HG03439 (cell line): ENCODE data around the gene BORCS8.
"Not testable (repeated sequence)": the region's sequence is repeated elsewhere in the genome, so short reads cannot be mapped to it uniquely, and the experiment has no call there.

Source experiments
- ATAC-seq: cut with Tn5 transposase; IDR thresholded peaks from one replicate; pipeline ENCODE4 v1.9.1; 2021; ENCODE audit warnings: mild to moderate bottlenecking, moderate library complexity; ENCODE audit not compliant: unreplicated experiment

The BORCS8 gene

DNA sequence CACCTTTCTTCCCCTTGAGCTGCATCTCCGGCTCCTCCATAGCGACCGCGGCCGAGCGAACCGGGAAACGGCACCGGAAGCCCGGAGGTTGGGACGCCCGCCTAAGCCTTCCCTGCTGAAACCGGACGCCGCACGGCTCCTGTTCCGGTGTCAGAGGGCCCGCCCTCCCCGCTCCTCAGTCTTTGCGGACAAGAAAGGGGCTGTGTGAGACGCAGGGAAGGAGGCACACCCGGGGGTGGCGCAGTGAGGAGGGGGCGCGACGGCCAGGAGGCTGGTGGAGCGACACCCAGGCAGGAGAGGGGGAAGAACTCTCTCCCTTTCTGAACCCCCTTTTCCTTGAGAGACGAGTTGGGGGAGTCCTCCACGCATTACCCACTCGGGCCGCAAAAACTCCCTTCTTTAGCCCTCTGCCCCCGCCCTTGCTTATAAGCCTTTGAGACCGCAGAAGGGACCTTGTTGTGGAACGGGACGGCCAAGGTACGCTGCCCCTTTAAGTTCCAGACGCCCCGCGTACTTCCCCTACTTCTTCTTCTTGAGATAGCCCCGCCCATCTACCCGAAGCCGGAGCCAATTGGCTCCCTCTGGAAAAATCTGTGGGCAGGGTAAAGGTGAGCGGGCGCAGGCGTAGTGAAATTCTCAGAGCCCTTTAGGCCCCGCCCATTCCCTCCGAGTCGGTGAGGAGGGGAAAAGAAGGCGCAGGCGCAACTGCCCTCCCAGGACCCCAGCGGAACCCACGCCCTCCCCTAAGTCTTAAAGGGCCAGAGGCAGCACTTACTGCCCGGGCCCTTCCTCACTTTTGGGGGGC, at the start of gene BORCS8, which contains the start of gene RFXANK:
Gene BORCS8, minus strand, starts transcription at position 75 of the 805 bp plus-strand sequence. Its CDS starts 35 bp downstream, at position 40.
Gene RFXANK, plus strand, starts transcription at position 181 of the 805 bp plus-strand sequence. CDS start 1,689 bp downstream, outside the sequence.
- ATAC-seq: peak; percentile 84

DNA sequence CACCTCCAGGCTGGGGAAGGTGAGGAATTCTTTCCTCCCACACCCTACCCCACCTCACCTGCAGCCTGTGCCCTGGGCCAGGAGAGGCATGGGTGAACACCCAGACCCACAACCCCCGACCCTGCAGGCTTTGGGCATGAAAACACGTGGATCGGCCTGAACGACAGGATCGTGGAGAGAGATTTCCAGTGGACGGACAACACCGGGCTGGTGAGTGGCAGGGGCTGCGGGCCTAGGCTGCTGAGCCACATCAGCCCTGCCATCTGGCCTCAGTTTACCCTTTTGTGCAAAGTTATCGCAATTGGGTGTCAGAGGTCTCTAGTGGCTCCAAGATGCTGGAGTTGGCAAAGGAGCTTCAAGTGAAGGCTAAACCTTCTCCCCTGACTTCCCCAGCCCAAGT, 48.5 kb upstream of the BORCS8 start:
- ATAC-seq: no peak

DNA sequence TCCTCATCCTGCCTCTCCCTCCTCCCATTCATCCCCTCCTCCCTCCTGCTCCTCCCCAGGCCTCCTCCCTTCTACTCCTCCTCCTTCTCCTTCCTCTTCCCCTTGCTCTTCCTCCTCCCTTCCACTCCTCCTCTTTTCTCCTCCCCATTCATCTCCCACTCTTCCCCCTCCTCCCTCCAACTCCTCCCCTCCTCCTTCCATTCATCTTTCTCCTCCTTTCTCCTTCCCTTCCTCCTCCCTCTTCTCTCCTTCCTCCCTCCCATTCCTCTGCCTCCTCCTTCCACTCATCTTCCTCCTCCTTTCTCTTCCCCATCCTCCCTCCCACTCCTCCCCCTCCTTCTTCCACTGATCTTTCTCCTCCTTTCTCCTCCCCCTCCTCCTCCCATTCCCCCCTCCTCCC, 47.7 kb upstream of the BORCS8 start:
- no peak for ATAC-seq

DNA sequence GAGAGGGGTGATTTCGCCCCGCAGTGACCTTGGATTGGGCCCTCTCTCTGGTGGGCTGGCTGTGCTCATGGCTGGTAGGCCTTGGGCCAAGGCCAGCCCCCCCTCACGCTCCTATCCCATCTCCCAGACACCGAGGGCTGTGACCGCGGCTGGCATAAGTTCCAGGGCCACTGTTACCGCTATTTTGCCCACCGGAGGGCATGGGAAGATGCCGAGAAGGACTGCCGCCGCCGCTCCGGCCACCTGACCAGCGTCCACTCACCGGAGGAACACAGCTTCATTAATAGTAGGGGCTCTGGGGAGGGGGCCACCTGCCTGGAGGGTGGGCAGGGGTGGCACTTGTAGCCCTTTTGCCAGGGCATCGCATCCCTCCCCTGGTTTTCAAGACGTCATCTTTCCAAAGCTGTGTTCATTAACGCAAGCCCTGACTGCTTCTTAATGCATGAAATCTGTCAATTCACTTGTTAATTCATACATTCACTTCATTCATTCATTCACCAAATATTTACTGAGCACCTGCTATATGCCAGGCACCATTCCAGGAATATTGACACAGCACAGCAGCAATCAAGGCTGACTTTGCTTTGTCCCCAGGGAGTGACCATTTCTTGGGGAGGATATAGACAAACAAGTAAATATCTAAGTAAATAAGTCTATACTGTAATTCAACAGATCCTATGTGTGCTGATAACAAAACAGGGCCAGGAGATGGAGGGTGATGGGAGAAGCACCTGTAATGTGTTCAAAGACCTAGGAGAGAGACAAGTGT, 46.4 kb upstream of the BORCS8 start:
- ATAC-seq: no peak

DNA sequence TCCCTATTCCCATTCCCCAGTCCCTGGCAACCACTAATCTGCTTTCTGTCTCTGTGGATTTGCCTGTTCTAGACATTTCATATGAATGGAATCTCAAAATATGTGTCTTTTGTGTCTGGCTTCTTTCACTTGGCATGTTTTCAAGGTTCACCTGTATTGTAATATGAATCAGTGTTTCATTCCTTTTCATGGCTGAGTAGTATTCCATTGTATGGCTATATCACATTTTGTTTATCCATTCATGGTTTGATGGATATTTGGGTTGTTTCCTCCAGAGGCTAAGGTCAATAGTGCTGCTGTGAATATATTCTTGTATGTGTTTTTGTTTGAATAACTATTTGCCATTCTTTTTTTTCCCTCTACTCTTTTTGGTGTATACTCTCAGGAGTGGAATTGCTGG, 44.2 kb upstream of the BORCS8 start:
- ATAC-seq: no peak

DNA sequence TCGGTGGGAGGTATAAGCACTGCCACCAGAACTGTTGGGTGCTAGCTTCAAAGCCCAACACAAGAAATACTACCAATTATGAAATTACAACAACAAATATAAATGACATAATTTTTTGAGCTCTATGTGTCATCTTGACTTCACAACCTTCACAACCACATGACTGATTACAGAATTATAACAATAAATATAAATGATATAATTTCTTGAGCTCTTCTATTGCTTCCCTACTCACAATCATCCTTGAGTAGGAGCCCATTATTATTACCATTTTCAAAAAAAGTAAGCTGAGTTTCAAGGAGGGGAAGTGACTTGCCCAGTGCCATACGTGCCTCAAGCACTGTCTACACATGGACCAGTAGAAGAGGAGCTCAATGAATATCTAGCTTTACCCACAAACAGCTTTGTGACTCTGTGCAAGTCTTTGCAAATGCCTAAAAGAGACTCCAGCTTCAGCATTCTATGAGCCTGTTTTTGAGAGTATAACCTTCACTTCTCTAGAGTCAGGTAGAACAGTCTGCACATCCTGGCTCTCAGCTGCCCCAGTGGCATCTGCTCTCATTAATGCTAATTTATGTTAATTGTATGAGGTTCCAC, 42.4 kb upstream of the BORCS8 start:
- no peak for ATAC-seq

DNA sequence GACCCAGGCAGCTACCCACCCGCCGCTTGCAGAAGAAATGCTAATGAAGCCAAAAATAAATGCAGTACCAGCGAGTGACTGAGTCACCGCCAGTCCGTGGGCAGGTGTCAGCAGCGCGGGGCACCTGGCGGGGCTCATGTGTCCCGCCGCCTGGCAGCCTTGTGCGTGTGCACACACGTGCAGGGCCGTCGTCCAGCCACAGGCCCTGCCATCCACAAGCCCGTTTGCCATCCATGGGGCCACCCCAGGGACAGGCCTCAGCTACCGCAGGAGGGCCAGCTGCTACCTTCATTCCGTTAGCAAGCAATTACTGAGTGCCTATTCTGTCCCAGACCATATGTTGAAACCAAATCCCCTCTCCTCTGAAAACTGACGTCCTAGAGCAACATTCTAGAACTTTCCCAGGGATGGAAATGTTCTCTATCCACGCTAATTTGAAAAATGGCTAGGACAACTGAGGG, 40.3 kb upstream of the BORCS8 start:
- ATAC-seq: no peak

DNA sequence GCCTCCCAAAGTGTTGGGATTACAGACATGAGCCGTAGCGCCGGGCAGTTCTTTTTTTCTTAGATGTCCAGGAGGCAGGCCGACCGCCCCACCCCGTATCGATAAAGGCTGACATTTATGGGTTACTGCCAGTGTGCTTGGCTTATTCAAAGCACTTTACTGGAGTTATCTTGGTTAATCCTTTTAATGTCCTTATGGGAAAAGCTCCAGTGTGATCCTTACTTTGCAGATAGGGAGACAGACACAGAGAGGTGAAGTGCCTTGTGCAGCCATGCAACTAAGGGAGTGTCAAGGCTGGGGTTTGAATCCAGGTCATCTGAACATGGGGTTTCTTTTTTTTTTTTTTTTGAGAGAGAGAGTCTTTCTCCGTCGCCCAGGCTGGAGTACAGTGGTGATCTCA, 39.0 kb upstream of the BORCS8 start:
- no peak for ATAC-seq

DNA sequence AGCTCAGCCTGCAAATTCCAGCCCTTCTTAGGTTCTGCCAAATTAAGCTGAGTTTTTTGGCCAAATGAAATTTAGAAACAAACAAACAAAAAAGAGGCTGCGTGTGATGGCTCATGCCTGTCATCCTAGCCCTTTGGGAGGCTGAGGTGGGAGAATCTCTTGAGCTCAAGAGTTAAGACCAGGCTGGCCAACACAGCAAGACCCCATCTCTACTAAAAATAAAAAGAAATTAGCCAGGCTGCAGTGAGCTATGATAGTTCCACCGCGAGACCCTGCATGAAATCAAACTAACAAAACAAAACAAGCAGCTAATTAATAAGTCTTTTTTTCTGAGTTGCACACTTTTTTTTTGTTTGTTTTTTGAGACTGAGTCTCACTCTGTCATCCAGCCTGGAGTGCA, 37.7 kb upstream of the BORCS8 start:
- no peak for ATAC-seq

DNA sequence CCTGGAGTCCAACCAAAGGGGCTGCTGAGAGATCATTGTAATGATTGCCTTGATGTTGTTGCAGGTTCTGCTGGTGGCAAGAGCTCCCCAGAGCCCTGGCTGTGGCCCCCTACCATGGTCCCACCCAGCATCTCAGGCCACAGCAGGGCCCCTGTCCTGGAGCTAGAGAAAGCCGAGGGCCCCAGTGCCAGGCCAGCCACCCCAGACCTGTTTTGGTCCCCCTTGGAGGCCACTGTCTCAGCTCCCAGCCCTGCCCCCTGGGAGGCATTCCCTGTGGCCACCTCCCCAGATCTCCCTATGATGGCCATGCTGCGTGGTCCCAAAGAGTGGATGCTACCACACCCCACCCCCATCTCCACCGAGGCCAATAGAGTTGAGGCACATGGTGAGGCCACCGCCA, 35.3 kb upstream of the BORCS8 start:
- no peak for ATAC-seq

DNA sequence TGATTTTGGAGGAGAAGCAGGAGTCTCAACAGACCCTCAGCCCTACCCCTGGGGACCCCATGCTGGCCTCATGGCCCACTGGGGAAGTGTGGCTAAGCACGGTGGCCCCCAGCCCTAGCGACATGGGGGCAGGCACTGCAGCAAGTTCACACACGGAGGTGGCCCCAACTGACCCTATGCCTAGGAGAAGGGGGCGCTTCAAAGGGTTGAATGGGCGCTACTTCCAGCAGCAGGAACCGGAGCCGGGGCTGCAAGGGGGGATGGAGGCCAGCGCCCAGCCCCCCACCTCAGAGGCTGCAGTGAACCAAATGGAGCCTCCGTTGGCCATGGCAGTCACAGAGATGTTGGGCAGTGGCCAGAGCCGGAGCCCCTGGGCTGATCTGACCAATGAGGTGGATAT, 34.7 kb upstream of the BORCS8 start:
- ATAC-seq: no peak

DNA sequence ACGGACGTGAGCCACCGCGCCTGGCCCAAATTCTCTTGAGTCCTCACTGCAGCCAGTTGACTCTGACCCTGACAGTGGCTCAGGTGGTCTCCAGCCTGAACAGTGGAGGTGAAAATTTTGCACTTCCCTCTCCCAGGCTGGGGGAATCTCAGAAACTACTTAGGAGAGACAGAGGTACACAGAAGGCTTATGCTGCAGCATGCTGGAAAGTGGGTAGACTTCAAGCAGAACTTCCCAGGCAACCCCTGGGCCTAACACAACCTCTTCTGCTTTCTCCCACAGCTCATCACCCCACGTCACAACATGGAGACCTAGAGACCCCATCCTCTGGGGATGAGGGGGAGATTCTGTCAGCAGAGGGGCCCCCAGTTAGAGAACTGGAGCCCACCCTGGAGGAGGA, 34.3 kb upstream of the BORCS8 start:
- ATAC-seq: no peak

DNA sequence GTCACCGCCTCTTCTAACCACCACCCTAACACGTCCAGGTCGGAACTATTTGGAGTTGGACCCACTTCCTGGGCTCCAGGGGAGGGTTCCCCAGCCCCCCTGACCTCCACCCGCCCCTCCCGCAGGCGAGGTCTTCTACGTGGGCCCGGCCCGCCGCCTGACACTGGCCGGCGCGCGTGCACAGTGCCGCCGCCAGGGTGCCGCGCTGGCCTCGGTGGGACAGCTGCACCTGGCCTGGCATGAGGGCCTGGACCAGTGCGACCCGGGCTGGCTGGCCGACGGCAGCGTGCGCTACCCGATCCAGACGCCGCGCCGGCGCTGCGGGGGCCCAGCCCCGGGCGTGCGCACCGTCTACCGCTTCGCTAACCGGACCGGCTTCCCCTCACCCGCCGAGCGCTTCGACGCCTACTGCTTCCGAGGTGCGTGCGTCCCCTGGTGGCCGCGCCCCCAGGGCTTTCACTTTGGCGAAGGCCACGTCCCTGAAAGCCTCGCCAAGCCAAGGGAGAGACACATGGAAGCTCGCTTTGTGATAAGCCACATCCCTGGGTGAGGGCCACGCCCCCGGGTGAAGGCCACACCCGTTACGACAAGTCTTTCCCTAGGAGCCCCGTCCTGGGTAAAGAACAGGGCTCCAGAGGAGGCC, 33.0 kb upstream of the BORCS8 start:
- no peak for ATAC-seq

DNA sequence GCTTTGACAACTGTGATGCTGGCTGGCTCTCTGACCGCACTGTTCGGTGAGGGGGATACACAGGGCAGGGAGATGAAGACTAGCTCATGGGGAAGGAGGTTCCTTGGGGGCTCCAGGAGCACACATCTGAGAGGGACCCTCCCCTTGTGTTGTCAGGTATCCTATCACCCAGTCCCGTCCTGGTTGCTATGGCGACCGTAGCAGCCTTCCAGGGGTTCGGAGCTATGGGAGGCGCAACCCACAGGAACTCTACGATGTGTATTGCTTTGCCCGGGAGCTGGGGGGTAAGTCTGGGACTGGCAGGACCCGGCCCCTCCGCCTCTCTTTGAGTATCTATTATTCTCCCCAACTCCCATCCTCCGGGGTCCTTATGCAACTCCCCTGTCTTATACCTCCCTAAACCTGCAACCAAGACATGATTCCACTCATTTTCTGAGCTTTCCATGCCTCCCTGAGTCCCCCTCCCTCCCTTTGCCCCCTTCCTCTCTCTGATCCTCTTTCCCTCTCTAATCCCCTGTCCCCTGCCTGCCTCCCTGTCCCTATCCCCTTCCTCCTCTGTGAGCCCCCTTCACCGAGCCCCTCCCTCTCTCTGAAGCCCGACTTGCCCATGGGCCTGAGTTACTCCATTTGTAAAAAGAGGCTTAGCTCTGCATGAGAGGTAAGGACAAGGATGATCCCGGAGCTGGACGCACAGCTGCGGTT, 32.3 kb upstream of the BORCS8 start:
- no peak for ATAC-seq

DNA sequence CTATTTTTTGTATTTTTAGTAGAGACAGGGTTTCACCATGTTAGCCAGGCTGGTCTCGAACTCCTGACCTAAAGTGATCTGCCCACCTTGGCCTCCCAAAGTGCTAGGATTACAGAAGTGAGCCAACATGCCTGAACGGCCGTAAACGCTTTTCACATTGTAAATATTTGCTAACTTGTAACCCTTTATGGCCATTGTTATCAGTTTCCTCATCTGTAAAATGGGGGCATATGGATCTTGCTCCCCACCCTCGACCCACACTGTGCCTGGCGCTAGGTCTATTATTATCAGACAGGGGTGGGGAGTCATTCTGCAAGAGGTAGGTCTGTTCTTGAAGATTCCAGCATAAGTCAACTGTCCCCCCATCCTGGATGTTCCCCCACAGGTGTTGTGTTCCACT, 31.7 kb upstream of the BORCS8 start:
- ATAC-seq: no peak

DNA sequence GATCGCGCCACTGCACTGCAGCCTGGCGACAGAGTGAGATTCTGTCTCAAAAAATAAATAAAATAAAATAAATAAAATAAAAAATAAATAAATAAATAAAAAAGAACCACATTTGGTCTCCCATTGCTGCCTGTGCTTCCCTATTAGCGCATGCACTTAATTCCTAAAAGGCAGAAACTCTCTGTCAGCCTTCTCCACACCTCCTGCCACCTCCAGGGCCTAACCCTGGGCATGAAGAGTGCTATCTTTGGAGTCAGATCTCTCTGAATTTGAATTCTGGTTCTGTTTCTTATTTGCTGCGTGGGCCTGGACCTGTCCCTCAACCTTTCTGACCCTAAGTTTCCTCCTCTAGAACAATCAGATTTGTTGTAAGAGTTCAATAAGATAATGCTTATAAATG, 31.1 kb upstream of the BORCS8 start:
- ATAC-seq: no peak

DNA sequence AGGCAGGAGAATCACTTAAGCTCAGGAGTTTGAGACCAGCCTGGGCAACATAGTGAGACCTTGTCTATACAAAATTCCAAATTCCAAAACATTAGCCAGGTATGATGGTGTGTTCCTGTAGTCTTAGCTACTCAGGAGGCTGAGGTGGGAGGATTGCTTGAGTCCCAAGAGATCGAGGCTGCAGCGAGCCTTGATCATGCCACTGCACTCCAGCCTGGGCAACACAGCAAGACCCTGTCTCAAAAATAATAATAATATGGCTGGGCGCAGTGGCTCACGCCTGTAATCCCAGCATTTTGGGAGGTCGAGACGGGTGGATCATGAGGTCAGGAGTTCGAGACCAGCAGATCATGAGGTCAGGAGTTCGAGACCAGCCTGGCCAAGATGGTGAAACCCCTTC, 29.0 kb upstream of the BORCS8 start:
- ATAC-seq: not testable (repeated sequence)

DNA sequence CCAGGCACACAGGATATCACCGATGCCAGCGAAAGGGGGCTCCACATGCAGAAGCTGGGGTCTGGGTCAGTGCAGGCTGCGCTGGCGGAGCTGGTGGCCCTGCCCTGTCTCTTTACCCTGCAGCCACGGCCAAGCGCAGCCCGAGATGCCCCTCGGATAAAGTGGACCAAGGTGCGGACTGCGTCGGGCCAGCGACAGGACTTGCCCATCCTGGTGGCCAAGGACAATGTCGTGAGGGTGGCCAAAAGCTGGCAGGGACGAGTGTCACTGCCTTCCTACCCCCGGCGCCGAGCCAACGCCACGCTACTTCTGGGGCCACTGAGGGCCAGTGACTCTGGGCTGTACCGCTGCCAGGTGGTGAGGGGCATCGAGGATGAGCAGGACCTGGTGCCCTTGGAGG, 27.0 kb upstream of the BORCS8 start:
- no peak for ATAC-seq

DNA sequence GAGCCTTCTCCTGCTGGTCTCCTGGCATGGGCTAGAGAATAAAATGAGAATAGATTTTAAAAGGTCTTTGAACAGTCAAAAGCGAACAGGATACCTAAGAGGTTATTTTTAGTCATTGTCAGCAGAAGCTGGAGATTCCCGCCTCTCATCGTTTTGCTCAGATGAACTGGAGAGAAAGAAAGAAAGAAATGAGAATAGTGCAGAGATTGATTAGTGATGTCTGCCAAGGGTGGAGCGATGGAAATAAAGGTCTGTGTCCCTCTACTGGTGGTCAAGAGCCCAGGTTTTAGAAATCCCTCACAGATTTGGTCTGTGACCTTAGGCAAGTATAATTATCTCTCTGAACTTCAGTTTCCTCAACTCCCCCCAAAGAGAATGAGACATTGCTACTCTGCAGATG, 25.1 kb upstream of the BORCS8 start:
- ATAC-seq: no peak

DNA sequence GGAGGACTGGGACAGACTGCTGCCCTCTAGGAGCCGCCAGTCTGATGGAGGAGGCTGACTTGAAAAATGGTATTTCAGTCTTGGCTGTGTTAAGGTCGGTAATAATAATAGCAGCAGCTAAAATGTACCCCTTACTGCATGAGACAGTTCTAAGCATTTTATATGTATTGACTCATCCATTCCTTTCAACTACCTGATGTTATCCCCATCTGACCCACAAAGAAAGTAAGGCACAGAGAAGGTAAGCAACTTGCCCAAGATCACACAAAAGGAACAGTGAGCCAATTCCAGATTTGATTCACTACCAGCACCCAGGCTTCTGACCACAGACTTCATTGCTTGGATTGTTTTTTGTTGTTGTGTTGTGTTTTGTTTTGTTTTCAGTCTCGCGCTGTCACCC, 23.8 kb upstream of the BORCS8 start:
- no peak for ATAC-seq

DNA sequence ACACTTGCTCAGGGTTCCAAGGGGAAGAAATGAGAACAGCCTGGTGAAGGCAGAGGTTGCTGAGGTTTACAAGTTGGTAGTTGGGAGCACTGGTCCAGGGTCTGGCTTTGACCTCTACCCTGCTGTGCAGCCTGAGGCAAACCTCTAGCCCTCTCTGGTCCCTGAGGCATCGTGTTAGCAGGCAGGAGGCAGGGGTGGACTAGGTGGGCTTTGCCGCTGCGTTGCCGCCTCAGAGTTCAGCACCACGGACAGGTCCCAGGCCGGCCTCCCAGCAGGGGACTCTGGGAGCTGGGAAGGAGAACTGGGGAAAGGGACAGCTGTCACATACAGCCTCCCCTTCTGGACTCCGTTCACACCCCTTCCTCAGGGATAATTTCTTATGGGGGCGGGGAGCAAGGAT, 22.9 kb upstream of the BORCS8 start:
- no peak for ATAC-seq
